Hematopoietic multipotent progenitor cell treated with erythropoietin and hydrocortisone succinate and interleukin-3 and kit ligand, for 4 days (in vitro differentiated cells): ENCODE measurements around the gene KDELR1.

Source experiments
- DNase-seq: peaks from one replicate; pipeline ENCODE4 v3.0.0-alpha.2; 2015

Gene KDELR1

DNA sequence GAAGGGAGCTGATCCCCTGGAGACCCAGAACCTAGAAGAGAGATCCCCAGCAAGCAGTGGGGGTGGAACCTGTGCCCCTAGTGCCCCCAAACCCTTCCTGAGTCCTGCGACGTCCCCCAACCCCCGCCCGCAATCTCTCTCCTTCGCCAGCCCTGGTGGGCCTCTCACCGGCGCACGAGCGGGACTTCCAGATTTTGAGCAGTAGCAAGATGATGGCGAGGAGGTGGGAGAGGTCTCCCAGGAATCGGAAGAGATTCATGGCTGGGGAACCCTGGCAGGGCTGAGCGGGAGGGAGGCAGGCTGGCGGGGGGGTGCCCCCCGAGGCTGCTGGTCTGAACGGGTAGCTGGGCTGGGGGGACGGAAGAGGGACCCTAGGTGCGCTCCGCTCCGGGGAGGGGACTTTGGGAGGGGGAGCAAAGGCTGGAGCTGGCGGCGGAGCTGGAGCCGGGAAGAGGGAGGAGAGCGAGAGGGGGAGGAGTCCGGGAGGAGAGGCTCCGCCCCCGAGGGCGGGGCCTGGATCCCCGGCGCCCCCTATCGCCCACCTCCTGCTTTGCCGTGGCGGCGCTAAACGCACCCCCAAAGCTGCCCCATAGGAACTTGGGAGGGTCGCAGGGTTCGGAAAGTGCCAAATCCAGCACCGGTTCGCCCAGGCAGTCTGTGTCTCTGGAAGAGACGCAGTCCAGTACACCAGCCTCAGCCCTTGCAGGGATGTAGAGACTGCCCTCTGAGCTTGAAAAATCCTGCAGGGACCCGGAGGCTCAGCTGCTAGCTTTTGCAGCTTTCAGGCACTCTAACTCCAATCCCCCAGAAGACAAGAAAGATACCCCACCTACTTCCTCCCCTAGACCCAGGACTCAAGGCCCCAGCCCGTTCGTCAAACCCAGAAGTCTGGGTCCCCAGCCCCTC, at the start of gene KDELR1:
Gene KDELR1, minus strand, starts transcription at position 452 of the 906 bp plus-strand sequence. Its CDS starts 193 bp downstream, at position 259.
- DNase-seq, result peak; percentile 80

DNA sequence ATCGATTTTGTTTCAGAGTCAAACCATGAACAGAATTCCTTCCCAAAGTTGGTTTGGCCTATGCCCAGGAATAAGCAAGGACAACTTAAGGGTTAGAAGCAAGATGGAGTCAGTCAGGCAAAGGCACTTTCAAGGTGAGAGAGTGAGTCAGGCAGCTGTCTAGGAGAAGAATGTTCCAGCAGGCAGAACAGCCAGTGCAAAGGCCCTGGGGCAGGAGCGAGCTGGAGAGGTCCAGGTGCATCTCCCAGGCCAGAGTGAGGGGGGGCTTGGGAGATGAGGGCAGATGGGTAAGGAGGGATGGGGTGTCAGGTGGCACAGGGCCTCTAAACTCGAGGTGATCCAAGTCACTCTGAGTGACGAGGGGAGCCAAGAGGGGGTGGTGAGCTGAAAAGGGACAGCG, 45.2 kb upstream of the KDELR1 start:
- DNase-seq, result no peak

DNA sequence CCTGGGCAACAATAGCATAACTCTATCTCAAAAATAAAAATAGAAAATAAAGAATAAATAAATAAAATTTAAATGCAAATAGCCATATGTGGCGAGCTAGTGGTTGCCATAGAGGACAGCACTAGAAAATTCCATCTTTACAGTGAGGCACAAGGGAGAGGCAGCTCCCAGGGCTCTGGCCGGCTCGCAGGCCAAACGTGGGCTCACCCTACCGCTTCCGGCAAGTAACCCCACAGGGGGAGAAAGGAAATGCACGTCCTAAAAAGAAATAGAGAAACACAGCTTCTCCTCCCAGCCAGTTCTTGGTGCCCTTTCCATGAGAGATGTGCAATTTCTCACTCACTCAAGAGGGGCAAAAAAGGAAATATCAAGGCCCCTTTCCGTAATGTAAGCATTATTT, 42.0 kb upstream of the KDELR1 start:
- peak; percentile 68 for DNase-seq

DNA sequence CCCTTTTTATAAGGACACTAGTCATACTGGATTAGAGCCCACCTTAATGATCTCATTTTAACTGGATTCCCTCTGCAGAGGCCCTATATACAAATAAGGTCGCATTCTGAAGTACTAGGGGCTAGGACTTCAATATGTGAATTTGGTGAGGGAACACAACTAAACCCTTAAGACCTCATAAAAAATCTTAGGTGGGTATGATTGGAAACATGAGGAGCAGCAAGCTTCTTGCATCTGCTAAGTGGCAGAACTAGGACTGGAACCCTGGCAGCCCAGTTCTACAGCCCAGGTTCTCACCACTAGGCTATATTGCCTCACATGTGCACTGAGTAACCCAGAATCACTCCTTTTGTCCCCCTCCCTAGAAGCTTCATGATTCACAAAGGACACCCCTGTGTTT, 37.3 kb upstream of the KDELR1 start:
- DNase-seq, result no peak

DNA sequence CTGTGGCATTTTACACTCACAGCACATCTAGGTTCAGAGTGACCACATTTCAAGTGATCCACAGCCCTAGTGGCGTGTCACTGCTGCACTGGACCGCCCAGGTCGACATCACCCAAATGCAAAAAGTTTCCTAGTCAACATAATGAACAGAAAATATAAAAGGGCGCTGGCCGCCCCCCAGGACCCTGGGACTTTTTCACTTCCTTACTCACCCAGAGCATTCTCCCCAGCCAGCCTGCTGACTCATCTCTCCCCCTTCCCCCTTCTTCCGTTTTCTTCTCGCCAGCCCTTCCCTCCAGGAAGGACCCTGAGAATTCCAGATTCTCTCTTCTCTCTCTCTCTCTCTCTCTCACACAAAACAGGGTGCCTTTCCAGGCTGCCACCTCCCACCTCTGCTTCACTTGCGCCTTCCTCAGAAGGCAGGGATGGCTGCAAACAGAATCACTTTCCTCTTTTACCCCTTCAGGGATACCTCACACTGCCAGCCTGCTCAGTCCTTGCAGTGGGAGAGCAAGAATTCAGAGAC, 33.4 kb upstream of the KDELR1 start:
- DNase-seq, result peak; percentile 74

DNA sequence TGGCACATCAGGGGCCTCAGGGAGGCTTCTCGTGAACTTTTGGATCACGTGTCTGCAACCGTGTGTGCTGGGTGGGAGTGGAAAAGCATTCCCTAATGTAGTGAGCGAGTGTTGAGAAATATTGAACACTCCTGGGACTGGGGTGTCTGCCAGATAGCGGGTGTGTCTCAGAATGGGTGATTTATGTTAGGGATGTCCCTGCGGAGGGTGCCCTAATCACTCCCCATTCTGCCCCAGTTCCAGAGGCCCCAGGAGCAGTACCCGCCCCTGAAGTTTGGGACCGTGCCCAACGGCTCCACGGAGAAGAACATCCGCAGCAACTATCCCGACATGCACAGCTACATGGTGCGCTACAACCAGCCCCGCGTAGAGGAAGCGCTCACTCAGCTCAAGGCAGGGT, 30.2 kb upstream of the KDELR1 start:
- no peak for DNase-seq

DNA sequence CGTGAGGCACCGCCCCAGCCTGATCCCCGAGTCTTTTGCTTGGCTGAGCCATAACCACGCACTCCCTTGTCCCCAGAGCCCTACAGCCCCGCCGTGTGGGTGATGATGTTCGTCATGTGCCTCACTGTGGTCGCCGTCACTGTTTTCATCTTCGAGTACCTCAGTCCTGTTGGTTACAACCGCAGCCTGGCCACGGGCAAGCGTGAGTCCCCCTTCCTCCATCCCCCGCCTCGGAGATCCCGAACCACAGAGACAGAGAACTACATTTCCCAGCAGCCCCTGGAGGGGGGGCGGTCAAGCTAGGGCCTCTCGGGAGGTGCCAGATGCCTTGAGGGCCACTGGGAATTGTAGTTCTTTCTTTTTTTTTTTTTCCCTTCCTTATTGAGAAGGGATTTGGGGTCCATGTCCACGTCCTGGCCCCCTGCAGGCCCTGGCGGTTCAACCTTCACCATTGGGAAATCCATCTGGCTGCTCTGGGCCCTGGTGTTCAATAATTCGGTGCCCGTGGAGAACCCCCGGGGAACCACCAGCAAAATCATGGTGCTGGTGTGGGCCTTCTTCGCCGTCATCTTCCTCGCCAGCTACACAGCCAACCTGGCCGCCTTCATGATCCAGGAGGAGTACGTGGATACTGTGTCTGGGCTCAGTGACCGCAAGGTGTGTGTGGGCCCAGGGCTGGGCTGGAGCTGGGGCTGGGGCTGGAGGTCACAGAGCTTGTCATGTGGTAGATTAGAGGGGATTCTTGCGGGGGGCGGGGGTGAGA, 28.0 kb upstream of the KDELR1 start:
- DNase-seq, result peak; percentile 93

DNA sequence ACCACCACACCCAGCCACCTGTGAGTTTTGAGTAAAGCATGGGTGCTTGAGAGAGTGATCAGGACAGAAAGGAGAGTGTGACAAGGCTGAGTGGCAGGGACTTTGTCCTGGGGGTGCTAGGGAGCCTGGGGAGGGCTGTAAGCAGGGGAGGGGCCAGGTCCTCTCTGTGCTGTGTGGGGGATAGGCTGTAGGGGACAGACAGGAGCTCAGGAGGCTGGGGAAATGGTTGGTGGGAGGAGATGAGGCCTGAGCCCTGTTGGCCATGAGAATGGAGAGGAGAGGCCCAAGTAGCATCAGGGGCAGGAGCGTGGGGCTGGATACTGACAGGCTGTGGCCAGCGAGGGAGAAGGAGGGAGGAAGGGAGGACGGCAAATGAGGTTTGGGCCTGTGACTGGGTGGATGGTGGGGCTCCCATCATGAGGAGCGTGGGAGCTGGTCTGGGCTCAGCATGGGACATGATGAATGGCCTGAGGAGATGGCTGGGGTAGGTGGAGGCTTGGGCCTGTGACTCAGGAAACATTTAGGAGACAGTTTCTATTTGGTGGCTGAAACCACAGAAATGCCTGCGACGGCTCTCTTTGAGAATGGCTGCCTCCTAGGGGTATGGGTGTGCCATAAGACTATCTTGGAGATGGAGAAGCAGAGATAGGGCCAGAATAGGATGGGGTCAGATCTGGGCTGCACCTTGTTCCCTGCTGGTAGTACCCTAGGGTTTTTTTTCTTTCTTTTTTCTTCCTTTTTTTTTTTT, 27.1 kb upstream of the KDELR1 start:
- DNase-seq, result peak; percentile 76

DNA sequence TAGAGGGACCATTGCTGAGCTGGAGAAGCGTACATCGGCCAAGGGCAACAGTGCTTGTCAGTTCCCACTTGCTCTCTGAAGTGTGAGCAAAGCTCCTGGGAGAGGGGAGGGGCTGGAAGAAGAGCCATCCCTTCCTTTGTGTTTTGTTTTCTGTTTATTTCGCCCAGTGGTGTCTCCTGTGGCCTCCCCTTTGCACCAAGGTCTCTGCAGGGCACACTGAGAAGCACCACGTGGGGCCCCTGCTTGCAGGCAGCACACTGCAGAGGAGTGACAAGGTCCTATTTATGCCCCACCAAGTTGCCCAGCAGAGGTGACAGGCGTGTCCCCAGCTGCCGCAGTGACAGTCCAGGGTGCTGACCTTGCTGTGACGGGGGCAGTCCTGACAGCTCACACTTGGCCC, 26.1 kb upstream of the KDELR1 start:
- DNase-seq, result no peak

DNA sequence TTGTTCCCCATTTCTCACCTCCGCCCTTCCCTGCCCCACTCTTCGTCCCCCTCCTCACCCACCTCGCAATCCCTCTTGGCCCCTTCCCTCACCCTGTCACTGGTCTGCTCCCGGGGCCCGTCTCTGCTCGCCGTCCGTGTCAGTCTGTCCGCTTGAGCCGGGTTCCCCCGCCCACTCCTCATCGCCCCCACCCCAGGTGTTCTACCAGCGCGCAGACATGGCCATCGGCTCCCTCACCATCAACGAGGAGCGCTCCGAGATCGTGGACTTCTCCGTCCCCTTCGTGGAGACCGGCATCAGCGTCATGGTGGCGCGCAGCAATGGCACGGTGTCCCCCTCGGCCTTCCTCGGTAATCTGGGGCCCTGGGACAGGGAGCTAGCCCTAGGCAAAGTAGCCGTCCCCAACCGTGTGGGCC, 24.5 kb upstream of the KDELR1 start:
- DNase-seq, result no peak

DNA sequence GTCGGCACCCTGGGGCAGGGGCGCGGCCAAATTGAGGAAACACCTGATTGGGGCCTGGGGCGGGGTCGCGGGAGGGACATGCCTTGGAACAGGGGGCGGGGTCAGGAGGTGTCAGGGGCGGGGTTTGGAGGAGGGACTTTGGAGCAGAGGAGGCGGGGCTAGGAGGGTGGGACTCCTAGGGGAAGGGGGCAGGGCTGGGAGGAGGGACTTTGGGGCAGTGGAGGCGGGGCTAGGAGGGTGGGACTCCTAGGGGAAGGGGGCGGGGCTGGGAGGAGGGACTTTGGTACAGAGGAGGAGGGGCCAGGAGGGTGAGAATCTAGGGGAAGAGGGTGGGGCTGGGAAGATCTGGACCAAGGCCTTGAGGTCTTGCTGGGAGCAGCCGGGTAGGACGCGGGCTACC, 24.0 kb upstream of the KDELR1 start:
- peak; percentile 98 for DNase-seq

DNA sequence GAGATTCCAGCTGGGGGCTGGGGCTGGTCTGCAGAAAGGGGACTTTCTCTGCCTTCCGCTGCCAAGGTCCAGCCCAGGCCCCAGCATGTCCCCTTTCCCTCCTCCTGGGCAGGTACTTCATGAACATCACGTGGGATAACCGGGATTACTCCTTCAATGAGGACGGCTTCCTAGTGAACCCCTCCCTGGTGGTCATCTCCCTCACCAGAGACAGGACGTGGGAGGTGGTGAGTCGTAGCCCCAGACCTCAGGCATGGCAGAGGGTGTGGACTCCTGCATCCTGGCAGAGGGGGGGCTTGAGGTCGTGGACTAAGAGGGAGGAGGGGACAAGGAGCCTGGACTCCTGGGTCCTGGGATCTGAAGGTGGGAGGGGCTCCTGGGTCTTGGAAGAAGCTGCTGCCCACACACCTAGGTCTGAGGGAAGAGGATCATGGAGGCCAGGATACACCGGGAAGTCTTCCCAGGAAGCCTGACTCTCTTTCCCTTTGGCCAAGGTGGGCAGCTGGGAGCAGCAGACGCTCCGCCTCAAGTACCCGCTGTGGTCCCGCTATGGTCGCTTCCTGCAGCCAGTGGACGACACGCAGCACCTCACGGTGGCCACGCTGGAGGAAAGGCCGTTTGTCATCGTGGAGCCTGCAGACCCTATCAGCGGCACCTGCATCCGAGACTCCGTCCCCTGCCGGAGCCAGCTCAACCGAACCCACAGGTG, 22.7 kb upstream of the KDELR1 start:
- DNase-seq, result no peak

DNA sequence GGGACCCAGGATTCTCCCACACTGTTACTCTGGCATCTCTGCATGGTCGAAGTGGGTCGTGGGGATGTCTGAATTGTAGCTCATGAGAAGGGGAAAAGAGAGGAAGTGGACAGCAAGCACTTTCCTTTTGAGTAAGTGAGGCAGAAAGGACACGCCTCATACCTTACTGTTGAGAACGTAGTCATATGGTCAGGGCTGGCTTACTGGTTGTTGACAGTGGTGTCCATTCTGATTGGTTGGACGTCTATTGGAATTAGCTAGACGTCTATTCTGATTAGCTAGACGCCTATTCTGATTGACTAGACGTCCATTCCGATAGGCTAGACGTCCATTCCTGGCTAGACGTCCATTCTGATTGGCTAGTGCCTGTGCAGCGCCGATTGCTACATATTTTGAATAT, 14.5 kb upstream of the KDELR1 start:
- DNase-seq, result no peak

DNA sequence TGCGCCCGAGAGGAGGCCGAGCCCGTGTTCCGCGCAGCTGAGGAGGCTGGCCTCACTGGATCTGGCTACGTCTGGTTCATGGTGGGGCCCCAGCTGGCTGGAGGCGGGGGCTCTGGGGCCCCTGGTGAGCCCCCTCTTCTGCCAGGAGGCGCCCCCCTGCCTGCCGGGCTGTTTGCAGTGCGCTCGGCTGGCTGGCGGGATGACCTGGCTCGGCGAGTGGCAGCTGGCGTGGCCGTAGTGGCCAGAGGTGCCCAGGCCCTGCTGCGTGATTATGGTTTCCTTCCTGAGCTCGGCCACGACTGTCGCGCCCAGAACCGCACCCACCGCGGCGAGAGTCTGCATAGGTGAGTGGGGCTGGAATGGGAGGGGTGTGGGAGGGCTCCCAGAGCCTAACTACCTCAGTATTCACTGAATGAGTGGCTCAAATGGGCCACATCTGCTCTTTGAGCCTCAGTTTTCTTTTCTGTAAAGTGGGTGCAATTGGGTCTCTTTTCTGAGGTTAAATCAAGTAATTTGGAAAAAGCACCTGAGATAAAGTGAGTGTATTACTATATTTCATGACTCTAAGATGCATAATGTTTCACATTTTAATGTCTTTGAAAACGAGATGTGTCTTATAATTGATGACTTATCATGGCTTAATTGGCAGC, 13.8 kb upstream of the KDELR1 start:
- DNase-seq, result no peak

DNA sequence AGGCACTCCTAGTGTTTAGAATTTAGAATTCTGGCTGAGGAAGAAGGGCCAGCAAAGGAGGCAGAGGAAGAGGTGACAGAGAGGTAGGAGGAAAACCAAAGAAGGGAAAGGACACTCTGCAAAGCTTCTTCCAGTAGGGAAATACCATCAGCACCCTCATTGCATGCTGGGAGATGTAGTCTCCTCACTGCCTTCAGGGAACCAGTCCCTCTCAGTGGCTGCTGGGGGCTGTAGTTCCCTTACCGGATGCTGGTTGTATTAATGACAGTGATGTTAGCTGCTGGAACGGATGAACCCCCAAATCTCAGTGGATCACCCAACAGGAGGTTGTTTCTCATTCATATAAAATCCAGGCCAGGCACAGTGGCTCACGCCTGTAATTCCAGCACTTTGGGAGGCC, 12.3 kb upstream of the KDELR1 start:
- peak; percentile 88 for DNase-seq

DNA sequence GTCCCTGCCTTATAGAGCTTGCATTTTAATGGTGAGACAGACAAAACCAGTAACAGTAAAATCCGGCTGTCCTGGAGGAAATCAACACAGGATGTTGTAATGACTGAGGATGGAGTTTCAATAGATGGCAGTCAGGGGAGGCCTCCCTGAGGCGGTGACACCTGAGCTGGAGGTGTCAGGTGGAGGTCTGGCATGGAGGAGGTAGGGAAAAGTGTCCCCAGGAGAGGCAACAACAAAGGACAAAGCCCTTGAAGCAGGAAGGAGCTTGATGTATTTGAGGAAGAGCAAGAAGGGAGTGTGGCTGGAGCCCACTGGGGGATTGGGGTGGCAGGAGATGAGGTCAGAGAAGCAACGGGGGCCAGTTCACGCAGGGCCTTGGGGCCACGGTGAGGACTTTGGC, 9.9 kb upstream of the KDELR1 start:
- DNase-seq, result no peak

DNA sequence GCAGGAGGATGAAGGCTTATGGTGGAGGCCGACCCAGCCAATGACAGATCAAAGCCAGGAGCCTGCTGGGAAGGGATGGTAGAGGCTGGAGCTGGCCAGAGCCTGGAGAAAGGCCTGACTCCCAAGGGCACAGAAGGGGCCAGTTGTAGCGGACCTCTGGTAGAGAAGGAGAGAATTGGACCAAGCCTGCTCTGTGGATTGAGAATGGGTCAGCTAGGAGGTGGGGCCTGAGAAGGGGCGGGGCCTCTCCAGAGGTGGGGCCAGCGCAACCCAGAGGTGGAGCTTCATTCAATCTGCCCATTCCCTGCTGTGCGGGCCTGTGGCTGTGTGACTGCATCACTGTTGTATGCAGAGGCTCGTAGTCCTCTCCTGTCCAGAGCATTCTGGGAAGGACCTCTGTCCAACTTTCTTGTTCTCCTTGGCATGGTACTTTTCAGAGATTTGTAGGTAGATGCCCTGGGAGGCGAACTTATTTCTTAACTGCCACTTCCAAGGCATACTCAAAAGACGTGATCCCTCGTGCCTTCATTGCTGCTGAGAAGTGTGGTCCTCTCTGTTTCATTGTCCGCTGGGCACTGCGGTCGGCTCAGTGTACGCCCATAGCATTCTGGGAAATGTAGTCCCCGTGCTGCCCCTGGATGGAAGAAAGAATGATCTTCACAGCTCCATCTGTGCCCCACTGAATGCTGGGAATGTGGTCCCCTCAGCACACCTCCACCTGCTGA, 8.8 kb upstream of the KDELR1 start:
- DNase-seq, result peak; percentile 64

DNA sequence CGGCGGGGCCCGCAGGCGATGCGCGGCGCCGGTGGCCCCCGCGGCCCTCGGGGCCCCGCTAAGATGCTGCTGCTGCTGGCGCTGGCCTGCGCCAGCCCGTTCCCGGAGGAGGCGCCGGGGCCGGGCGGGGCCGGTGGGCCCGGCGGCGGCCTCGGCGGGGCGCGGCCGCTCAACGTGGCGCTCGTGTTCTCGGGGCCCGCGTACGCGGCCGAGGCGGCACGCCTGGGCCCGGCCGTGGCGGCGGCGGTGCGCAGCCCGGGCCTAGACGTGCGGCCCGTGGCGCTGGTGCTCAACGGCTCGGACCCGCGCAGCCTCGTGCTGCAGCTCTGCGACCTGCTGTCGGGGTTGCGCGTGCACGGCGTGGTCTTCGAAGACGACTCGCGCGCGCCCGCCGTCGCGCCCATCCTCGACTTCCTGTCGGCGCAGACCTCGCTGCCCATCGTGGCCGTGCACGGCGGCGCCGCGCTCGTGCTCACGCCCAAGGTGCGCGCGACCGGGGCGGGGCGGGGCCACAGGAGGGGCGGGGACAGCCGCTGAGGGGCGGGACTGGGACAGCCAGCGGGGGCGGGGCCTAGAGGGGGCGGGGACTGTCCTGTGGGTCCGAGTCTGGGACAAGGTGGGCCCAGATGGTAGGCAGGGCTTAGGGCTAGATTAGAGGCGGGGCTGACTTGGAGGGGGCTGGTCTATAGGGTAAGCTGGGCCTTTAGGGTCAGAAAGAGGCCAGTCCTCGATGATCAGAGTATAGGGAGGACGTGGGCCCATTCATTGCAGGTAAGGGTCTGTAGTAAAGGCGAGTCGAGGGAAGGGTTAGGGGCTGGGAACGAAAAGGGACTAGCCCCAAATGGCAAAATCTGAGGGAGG, 7.3 kb upstream of the KDELR1 start:
- peak; percentile 94 for DNase-seq

DNA sequence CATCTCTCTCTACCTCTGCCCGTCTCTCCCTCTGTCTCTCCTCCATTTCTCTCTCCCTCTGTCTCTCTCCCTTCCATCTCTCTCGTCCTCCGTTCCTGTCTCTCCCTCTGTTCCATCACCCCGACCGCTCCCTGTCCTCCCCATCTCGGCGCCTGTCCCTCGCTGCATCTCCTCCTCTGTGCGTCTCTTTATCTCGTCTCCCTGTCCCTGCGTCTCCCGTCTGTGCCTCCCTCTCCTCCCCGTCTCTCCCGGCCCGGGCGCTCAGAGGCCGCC, 6.7 kb upstream of the KDELR1 start:
- peak; percentile 37 for DNase-seq
